AML-193 (cell line): ENCODE data around the gene EVL.
"Not testable (repeated sequence)": the region's sequence is repeated elsewhere in the genome, so short reads cannot be mapped to it uniquely, and the experiment has no call there.

Experiments
- DNase-seq, 2 experiments: peaks; one replicate each; lab custom pipeline; 2025; lab: John Stamatoyannopoulos, UW

EVL gene

DNA sequence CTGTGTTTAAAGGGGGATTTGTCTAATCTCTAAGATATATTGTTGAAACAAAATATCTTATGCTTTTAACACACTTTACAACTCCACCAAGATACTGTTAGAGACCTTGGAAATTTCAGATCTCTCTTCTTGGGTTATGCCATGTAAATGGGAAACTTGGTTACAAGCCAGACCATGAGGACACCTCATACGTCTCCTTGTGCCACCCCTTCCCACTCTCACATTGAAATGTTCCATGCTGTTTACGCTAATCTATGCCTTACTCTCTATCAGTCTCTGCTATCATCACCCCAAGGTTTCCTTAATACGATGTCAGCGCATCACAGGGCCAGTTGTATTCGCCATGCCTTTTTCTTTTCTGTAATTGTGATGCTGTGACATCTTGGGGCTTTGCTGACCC lies 107.6 kb downstream of the EVL start:
- DNase-seq = no peak

DNA sequence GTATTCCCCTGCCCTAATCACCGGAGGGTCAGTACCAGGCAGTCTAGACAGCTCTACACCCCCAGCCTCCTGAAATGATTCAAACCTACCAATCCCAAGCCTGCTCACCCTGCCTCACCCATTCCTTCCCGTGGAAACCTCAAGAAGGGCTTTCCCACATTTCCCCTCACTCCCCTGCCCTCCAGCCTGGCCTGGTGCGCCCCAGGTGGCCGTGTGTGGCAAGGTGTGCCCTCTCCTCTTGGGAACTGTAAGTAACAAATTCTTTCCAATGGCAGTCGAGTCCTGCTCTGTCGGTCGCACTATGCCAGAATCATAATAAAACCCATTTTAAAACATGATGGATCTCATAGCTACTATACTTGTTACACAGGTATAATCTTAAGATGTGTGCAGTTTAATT lies 108.1 kb downstream of the EVL start:
- no peak for DNase-seq

DNA sequence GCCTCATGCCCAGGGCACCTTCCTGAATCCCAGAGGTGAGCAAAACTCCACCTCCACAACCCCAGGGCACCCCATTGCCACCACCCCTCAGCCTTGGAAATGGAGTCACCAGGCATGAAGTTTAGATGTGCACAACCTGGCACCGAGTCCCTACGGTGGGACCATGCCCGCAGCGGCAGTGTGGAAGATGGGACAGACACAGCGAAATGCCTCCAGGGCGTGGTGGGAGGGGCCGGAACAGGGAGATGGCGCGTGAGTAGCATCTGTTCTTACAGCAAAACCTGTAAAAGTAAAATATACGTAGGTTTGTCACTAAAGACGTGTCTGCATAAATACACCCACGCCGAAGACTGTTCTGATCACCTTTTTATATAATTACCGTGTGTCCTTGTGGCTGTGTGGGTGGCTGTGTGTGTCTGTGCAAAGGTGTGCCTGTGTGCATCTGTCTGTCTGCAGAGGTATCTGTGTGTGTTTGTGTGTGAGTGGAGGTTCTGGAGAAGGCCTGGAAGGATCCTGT lies 111.6 kb downstream of the EVL start:
- no peak for DNase-seq

DNA sequence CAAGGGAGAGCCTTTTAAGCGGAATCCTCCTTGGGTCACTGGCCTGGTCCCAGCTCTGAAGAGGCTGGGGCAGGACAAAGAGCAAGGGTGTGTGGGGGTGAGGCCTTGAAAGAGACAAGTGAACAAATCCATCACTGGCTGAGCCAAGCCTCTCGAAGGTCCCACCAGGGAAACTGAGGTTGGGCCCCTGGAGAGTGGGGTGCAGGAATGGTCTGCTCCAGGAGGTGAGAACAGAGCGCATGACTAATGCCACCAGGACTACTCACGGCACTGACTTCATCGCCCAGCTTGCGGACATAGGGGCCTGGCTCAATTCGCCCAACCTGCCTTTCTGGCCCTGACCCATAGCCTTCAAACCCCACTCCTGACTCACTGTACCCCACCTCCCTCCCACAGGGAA lies 113.5 kb downstream of the EVL start:
- DNase-seq = no peak

DNA sequence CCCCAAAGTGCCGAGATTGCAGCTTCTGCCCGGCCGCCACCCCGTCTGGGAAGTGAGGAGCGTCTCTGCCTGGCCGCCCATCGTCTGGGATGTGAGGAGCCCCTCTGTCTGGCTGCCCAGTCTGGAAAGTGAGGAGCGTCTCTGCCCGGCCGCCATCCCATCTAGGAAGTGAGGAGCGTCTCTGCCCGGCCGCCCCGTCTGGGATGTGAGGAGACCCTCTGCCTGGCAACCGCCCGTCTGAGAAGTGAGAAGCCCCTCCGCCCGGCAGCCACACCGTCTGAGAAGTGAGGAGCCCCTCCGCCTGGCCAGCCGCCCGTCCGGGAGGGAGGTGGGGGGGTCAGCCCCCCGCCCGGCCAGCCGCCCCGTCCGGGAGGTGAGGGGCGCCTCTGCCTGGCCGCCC lies 115.4 kb downstream of the EVL start:
- not testable (repeated sequence) for DNase-seq

DNA sequence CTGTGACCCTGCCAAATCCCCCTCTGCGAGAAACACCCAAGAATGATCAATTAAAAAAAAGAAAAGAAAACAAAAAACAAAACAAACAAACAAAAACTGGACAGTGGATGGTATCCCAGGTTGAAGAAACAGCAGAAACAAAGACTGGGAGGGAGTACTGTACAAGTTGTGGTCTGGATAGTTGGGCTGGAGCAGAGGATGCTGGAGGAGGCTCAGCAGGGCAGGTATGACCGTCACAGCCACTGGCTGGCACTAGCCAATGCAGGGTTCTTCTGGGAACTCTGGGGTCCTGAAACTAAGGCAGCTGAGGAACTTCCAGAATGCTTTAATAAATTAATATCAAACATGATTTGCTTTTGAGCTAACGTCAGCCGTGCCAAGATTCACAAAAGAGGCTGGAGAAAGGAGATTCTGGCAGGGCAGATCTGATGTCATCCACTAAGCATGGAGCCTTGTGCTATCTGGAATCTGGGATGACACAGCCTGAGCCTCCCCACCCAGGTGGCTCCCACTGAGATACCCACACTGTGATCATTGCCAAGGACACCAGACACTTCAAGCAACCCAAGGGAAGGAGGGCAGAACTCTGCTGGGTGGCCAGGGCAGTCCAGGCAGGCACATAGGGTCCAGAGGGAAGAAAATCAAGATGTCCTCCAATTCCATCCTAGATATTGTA lies 116.8 kb downstream of the EVL start:
- DNase-seq = not testable (repeated sequence)

DNA sequence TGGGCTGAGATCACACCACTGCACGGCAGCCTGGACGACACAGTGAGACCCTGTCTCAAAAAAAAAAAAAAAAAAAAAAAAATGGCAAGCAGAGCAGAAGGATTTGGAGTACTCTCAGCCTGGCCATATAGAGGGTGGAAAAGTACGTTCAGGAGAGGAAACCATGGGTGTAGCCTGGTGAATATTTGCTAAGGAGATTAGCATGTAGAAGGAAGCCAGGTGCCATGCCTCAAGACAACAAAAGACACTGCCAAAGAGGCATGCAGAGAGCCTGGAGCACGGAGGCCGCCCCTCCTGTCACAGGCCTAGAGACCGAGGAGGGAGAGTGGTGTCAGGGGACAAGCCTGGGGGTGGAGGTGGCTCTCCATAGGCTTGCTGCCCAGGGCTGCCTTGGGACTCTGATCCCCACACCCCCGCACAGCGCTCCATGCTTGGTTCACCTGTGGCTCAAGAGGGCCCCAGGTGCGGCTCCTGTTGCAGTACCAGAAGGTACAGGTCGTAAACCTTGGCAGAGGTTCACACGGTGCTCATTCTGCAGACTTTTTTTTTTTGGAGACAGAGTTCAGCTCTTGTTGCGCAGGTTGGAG lies 122.1 kb downstream of the EVL start:
- DNase-seq = no peak

DNA sequence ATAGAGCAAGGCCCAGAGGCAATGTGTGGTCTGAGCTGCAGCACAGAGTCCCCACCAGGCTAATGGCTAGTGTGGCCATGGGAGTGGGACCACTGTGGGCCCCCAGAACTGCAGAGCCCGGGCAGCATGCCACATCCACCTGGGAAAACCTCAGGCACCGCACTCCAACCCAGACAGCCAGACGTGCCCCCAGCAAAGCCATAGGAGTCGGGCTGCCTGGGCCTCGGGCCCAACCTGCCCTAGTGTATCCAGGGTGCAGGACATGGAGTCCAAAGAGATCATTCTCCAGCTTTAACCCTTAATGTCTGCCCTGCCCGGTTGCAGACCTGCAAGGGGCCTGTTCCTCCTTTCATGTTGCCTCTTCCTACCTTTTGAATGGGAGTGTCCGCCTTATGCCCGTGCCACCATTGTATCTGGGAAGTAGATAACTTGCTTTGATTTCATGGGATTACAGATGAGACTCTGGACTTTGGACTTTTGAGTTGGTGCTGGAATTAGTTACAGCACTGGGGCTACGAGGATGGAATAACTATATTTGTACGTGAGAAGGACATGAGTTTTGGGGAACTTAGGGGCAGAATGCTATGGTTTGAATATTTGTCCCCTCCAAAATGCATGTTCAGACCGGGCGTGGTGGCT lies 123.3 kb downstream of the EVL start:
- DNase-seq = no peak

DNA sequence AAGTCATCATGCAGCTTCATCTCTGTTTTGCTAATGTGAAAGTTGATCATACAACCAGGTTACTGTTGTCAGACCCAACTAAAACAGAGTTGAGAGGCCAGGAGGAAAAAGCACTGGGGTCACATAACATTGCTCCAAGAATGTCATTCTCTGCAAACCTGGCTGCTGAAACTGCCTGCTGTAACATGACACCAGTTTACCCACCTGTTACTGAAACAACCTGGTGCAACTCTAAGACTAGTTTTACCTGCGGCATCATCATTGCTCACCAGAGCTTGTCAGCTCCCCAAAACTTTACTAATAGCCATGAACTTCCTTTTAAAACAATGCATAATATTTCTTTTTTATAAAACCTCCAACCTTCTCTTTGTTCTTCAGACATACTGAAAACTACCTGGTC lies 124.9 kb downstream of the EVL start:
- DNase-seq = no peak

DNA sequence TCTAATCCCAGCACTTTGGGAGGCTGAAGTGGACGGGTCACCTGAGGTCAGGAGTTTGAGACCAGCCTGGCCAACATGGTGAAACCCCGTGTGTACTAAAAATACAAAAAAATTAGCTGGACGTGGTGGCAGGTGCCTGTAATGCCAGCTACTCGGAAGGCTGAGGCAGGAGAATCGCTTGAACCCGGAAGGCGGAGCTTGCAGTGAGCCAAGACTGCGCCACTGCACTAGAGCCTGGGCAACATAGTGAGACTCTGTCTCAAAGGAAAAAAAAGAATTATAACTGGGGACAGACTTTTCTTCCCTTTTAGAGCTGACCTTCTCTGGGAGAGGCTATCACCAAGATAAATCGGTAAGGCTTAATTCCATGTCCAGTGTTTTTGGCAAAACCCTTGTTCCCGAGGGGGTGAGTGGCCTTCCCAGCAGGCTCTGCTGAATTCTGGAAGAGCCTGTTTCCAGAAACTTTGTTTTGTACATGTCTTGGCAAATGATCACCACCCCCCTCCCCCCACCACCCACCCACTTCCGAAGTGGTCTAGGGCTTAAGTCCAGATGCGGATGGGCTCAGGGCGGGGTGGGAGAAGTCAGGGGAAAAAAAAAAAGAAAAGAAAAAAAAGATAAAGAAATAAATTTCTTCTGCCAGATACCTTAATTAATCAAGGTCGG lies 126.5 kb downstream of the EVL start:
- no peak for DNase-seq

DNA sequence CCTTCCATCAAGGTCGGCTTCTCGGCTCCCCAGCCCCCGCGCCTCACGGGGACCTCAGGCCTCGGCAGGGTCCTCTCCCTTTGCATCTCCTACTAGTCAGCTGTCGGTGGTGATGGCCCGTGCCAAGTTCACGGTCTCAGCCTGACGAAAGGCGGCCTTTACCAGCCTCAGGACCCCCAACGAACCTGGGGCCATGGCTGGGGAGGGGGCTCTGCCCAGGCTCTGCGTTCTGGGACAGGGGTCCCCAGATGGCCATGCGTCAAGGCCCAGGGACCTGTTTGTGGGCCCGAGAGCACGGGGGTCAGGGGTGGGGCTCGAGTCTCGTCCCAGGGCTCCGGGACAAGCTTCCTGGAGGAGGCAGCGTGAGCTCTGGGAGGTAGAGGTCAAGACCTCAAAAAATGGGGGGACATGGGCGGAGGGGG lies 127.0 kb downstream of the EVL start:
- no peak for DNase-seq

DNA sequence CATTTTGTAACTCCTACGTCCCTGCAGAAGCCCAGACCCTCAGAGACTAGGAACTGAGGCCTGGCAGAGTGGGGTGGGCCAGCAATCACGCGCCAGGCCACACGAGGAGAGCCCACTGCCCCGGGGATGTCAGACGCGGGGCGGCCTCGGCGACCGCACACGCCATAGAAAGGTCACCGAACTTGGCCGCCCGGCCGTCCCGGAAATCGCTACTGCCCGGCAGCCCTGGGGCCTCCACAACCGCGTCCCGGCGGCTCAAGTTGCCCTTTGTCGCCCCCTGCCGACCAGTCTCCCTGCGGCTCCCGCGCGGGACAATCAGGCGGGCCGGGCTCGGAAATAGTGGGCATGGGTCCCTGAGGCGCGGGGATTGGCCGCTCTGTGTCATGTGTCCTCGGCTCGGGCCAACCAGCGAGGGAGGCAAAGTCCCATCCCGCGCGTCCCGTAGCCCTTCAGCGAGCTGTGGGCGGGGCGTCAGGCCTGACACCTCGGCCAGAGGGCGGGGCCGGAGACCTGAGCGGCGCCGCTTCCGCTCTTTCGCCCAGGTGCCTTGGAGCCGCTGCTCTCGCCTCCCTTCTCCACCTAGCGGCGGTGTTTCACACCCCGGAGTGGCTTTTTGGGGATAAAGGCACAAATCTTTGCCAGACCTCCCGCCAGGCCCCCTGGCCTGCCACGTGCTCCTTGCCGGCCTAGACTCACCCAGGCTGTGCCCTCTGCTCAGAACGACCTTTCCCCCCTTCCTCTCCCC lies 127.6 kb downstream of the EVL start:
- peak; percentile 95 to 96 for DNase-seq
